HEK293 (cell line): ENCODE measurements around the gene NMNAT3.

Source experiments
- CTCF ChIA-PET: fragments of 350-600 bp; formaldehyde crosslinking; extraction: SDS; loops from one replicate; lab custom pipeline; 2021; ENCODE audit warnings: antibody characterized with exemption; lab: Yijun Ruan, JAX
- POLR2A ChIA-PET: fragments of 300-600 bp; formaldehyde crosslinking; extraction: SDS; loops from one replicate; lab custom pipeline; 2020; ENCODE audit warnings: antibody characterized with exemption, inconsistent platforms; lab: Yijun Ruan, JAX
- H3K27ac ChIP-seq: fragments of 200-500 bp; sonication (Bioruptor generic); 2 replicates; pipeline ENCODE4 v1.5.1; 2014; ENCODE audit warnings: low read depth, low read length, control low read depth, inconsistent platforms; ENCODE audit errors: extremely low read depth
- H3K36me3 ChIP-seq, 2 experiments: fragments of 200-500 bp in 1 of 2; sonication (Bioruptor generic) in 1 of 2; 1 replicate in 1 of 2; 2 replicates in 1 of 2; pipeline ENCODE4 v1.5.1; 2014 to 2017; ENCODE audit warnings: inconsistent platforms in 2 of 2, low read length in 2 of 2; ENCODE audit not compliant: control insufficient read depth in 2 of 2, insufficient read depth in 1 of 2
- H3K4me1 ChIP-seq: fragments of 200-500 bp; sonication (Bioruptor generic); 2 replicates; pipeline ENCODE4 v1.5.1; 2014; ENCODE audit warnings: mild to moderate bottlenecking, low read length, inconsistent platforms; ENCODE audit not compliant: control insufficient read depth, insufficient read depth
- H3K4me3 ChIP-seq: 2 replicates; pipeline ENCODE4 v1.5.1; 2011; ENCODE audit warnings: low read depth, mild to moderate bottlenecking, control low read depth, low read length, moderate library complexity
- H3K9me3 ChIP-seq: fragments of 200-500 bp; sonication (Bioruptor generic); 2 replicates; pipeline ENCODE4 v1.5.1; 2014; ENCODE audit warnings: low read depth, low read length, inconsistent platforms; ENCODE audit not compliant: control insufficient read depth, insufficient read depth
- BCL11A ChIP-seq: fragments of 450-650 bp; formaldehyde crosslinking; IDR thresholded peaks from 2 replicates; pipeline ENCODE4 v1.5.1; 2016; ENCODE audit warnings: low read depth, missing biosample characterization, missing genetic modification characterization
- GLI2 ChIP-seq: fragments of 450-650 bp; formaldehyde crosslinking; IDR thresholded peaks from 2 replicates; pipeline ENCODE4; 2017; ENCODE audit warnings: missing biosample characterization, missing genetic modification characterization, low read depth, borderline replicate concordance
- GLIS2 ChIP-seq: fragments of 450-650 bp; formaldehyde crosslinking; IDR thresholded peaks from 2 replicates; pipeline ENCODE4 v1.5.1; 2016; ENCODE audit warnings: missing biosample characterization, missing genetic modification characterization
- HOXD13 ChIP-seq: sonication (generic); formaldehyde crosslinking; IDR thresholded peaks from 2 replicates; pipeline ENCODE4 v1.8.0; 2022; ENCODE audit warnings: missing genetic modification reagents, borderline replicate concordance
- KLF1 ChIP-seq: fragments of 450-650 bp; formaldehyde crosslinking; IDR thresholded peaks from 2 replicates; pipeline ENCODE4 v1.5.1; 2016; ENCODE audit warnings: missing biosample characterization, missing genetic modification characterization
- KLF9 ChIP-seq: fragments of 450-650 bp; formaldehyde crosslinking; IDR thresholded peaks from 2 replicates; pipeline ENCODE4 v1.5.1; 2016; ENCODE audit warnings: missing biosample characterization, missing genetic modification characterization, low read depth
- TCF7L2 ChIP-seq: IDR thresholded peaks from 2 replicates; pipeline ENCODE4 v1.6.1; 2011; ENCODE audit warnings: low read depth, mild to moderate bottlenecking, inconsistent platforms, low read length, moderate library complexity, borderline replicate concordance
- WT1 ChIP-seq: fragments of 450-650 bp; formaldehyde crosslinking; IDR thresholded peaks from 2 replicates; pipeline ENCODE4 v1.5.1; 2016; ENCODE audit warnings: missing biosample characterization, missing genetic modification characterization
- ZNF121 ChIP-seq: fragments of 450-650 bp; formaldehyde crosslinking; IDR thresholded peaks from 2 replicates; pipeline ENCODE4 v1.5.1; 2016; ENCODE audit warnings: missing biosample characterization, missing genetic modification characterization
- ZNF148 ChIP-seq: fragments of 450-650 bp; formaldehyde crosslinking; IDR thresholded peaks from 2 replicates; pipeline ENCODE4 v1.5.0; 2017; ENCODE audit warnings: missing biosample characterization, missing genetic modification characterization, borderline replicate concordance
- ZNF211 ChIP-seq: fragments of 450-650 bp; formaldehyde crosslinking; IDR thresholded peaks from 2 replicates; pipeline ENCODE4 v1.5.1; 2016; ENCODE audit warnings: low read depth, missing biosample characterization, missing genetic modification characterization
- ZNF274 ChIP-seq, 2 experiments: fragments of 200-500 bp in 1 of 2; fragments of 450-650 bp in 1 of 2; sonication (Bioruptor generic) in 1 of 2; formaldehyde crosslinking in 1 of 2; IDR thresholded peaks; 2 replicates each; pipeline versions ENCODE4 v1.5.1 to v1.6.1; 2014 to 2016; ENCODE audit warnings: borderline replicate concordance in 1 of 2, inconsistent platforms in 1 of 2, low read length in 1 of 2, missing biosample characterization in 1 of 2, missing genetic modification characterization in 1 of 2
- ZNF350 ChIP-seq: fragments of 450-650 bp; formaldehyde crosslinking; IDR thresholded peaks from 2 replicates; pipeline ENCODE4 v1.5.0; 2017; ENCODE audit warnings: missing biosample characterization, mild to moderate bottlenecking, missing genetic modification characterization
- ZNF394 ChIP-seq: fragments of 450-650 bp; formaldehyde crosslinking; IDR thresholded peaks from 2 replicates; pipeline ENCODE4 v1.5.1; 2016; ENCODE audit warnings: missing biosample characterization, missing genetic modification characterization, mild to moderate bottlenecking, moderate library complexity, borderline replicate concordance
- ZNF404 ChIP-seq: fragments of 450-650 bp; formaldehyde crosslinking; IDR thresholded peaks from 2 replicates; pipeline ENCODE4 v1.5.1; 2017; ENCODE audit warnings: missing biosample characterization, missing genetic modification characterization
- ZNF416 ChIP-seq: fragments of 450-650 bp; formaldehyde crosslinking; IDR thresholded peaks from 2 replicates; pipeline ENCODE4 v1.5.1; 2016; ENCODE audit warnings: missing biosample characterization, missing genetic modification characterization
- ZNF48 ChIP-seq: fragments of 450-650 bp; formaldehyde crosslinking; IDR thresholded peaks from 2 replicates; pipeline ENCODE4 v1.5.1; 2016; ENCODE audit warnings: missing biosample characterization, missing genetic modification characterization
- ZNF529 ChIP-seq: fragments of 450-650 bp; formaldehyde crosslinking; IDR thresholded peaks from 2 replicates; pipeline ENCODE4 v1.5.1; 2017; ENCODE audit warnings: missing genetic modification characterization, missing biosample characterization; ENCODE audit not compliant: insufficient replicate concordance
- ZNF544 ChIP-seq: fragments of 450-650 bp; formaldehyde crosslinking; IDR thresholded peaks from 2 replicates; pipeline ENCODE4 v1.5.0; 2017; ENCODE audit warnings: missing biosample characterization, missing genetic modification characterization
- ZNF600 ChIP-seq: fragments of 450-650 bp; formaldehyde crosslinking; IDR thresholded peaks from 2 replicates; pipeline ENCODE4 v1.5.1; 2016; ENCODE audit warnings: missing biosample characterization, missing genetic modification characterization
- ZNF610 ChIP-seq: fragments of 450-650 bp; formaldehyde crosslinking; IDR thresholded peaks from 2 replicates; pipeline ENCODE4 v1.5.1; 2016; ENCODE audit warnings: missing biosample characterization, missing genetic modification characterization, borderline replicate concordance
- ZNF621 ChIP-seq: fragments of 450-650 bp; formaldehyde crosslinking; IDR thresholded peaks from 2 replicates; pipeline ENCODE4 v1.5.1; 2017; ENCODE audit warnings: missing biosample characterization, missing genetic modification characterization
- ZNF670 ChIP-seq: fragments of 450-650 bp; formaldehyde crosslinking; IDR thresholded peaks from 2 replicates; pipeline ENCODE4 v1.5.1; 2016; ENCODE audit warnings: missing biosample characterization, missing genetic modification characterization, low read depth
- ZNF677 ChIP-seq: fragments of 450-650 bp; IDR thresholded peaks from 2 replicates; pipeline ENCODE4 v1.5.0; 2018; ENCODE audit warnings: missing biosample characterization, mild to moderate bottlenecking, missing genetic modification characterization, moderate library complexity
- ZNF692 ChIP-seq: fragments of 450-650 bp; formaldehyde crosslinking; IDR thresholded peaks from 2 replicates; pipeline ENCODE4 v1.5.1; 2016; ENCODE audit warnings: missing biosample characterization, missing genetic modification characterization
- ZNF704 ChIP-seq: fragments of 450-650 bp; formaldehyde crosslinking; IDR thresholded peaks from 2 replicates; pipeline ENCODE4 v1.5.1; 2016; ENCODE audit warnings: missing biosample characterization, missing genetic modification characterization
- ZNF707 ChIP-seq: fragments of 450-650 bp; formaldehyde crosslinking; IDR thresholded peaks from 2 replicates; pipeline ENCODE4 v1.5.1; 2016; ENCODE audit warnings: missing biosample characterization, missing genetic modification characterization
- ZNF791 ChIP-seq: fragments of 450-650 bp; formaldehyde crosslinking; IDR thresholded peaks from 2 replicates; pipeline ENCODE4 v1.5.1; 2016; ENCODE audit warnings: missing biosample characterization, missing genetic modification characterization
- ZSCAN18 ChIP-seq: fragments of 450-650 bp; formaldehyde crosslinking; IDR thresholded peaks from 2 replicates; pipeline ENCODE4 v1.5.1; 2016; ENCODE audit warnings: missing biosample characterization, missing genetic modification characterization

NMNAT3 gene

GRCh38 chr3:139518926-139519842, 158.6 kb downstream of the NMNAT3 start:
- Histone ChIP-seq H3K9me3 (no peaks in the 10 kb centered on the region), H3K4me3 (no peak overlapping the region), H3K4me1 (no peaks in the 10 kb centered on the region), H3K27ac (no peak overlapping the region), H3K36me3 (no peaks in the 10 kb centered on the region)
- ChIA-PET CTCF (interaction anchor here (0.5 to 2.1 kb wide), 9 partner anchors 9 to 543 kb away, joined by 3 to 6 read pairs (median 3); no protein-coding TSS in a partner anchor), POLR2A (no interaction called here)
- TF ChIP-seq ZNF600 (tag by site-specific recombination): no peak
- TF ChIP-seq ZNF670 (tag by site-specific recombination): no peak
- TF ChIP-seq ZNF791 (tag by site-specific recombination): no peak
- no peak for TF ChIP-seq GLI2 (tag by site-specific recombination)
- TF ChIP-seq ZNF211 (tag by site-specific recombination): no peak
- TF ChIP-seq WT1 (tag by site-specific recombination): no peak
- TF ChIP-seq ZNF350 (tag by site-specific recombination): no peak
- TF ChIP-seq ZNF677 (tag by site-specific recombination): no peak
- TF ChIP-seq HOXD13 (CRISPR knock-in tag): no peak
- TF ChIP-seq ZNF121 (tag by site-specific recombination): no peak
- TF ChIP-seq ZNF394 (tag by site-specific recombination): no peak
- TF ChIP-seq KLF1 (tag by site-specific recombination): no peak
- TF ChIP-seq ZNF610 (tag by site-specific recombination): no peak
- no peak for TF ChIP-seq BCL11A (tag by site-specific recombination)
- no peak for TF ChIP-seq KLF9
- no peak for TF ChIP-seq GLIS2 (tag by site-specific recombination)
- no peak for TF ChIP-seq ZNF148 (tag by site-specific recombination)
- no peak for TF ChIP-seq ZNF274 (IDR thresholded peaks at IDR 0.05; ENCODE audit: low read length)
- no peak for TF ChIP-seq ZNF274 (tag by site-specific recombination; IDR thresholded peaks at IDR 0.05; ENCODE audit: borderline replicate concordance)
- no peak for TF ChIP-seq ZNF704 (tag by site-specific recombination)
- TF ChIP-seq ZNF404 (tag by site-specific recombination): no peak

GRCh38 chr3:139518306-139518705, 159.5 kb downstream of the NMNAT3 start:
- Histone ChIP-seq H3K4me3 (no peak overlapping the region), H3K36me3 (no peaks in the 10 kb centered on the region), H3K4me1 (no peaks in the 10 kb centered on the region), H3K9me3 (no peaks in the 10 kb centered on the region), H3K27ac (no peak overlapping the region)
- ChIA-PET POLR2A (no interaction called here), CTCF (interaction anchor here (0.5 to 1.2 kb wide), 5 partner anchors 8 to 133 kb away, joined by 3 to 4 read pairs (median 3); no protein-coding TSS in a partner anchor)
- TF ChIP-seq ZNF544 (tag by site-specific recombination): no peak
- no peak for TF ChIP-seq ZNF621
- TF ChIP-seq ZNF692 (tag by site-specific recombination): no peak
- TF ChIP-seq ZNF48 (tag by site-specific recombination): no peak
- TF ChIP-seq ZNF416 (tag by site-specific recombination): no peak
- TF ChIP-seq ZNF707 (tag by site-specific recombination): no peak
- TF ChIP-seq TCF7L2: no peak
- no peak for TF ChIP-seq ZSCAN18
- no peak for TF ChIP-seq ZNF529 (tag by site-specific recombination)
